ENCODE results near the gene ZDHHC18.

DNA sequence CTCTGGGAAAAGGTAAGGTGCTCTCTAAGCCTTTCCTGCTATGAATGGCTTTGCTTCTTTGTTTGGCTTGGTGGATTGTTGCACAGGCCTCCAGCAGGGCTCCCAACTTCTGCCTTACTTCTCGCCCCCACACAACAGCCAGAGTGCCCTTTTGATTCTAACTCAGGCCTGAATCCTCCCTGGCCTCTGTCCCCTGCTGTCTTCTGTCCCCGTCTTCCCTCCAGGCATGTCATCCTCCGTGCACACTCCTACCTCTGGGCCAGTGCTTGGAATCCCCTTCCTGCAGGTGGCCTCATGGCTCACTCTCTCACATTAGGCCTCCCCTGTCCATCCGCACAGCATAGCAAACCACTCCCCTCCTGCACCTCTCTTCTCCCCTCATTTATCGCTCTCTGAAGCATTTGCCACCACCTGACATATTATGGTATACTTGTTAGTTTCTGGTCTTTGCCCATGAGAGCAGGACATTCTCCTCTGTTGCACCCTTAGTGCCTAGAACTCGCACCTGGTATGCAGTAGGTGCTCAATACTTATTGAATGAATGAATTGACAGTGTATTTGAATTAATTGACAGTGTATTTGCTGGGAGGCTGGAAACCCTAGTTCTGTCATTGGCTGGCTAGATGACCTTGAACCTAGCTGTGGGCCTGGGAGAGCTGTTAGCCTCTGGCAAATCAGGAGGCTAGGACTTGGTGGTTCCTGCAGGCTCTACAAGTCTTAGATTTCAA is 2.9 kb downstream of the ZDHHC18 start:
- TF ChIP-seq, protein P1, sequence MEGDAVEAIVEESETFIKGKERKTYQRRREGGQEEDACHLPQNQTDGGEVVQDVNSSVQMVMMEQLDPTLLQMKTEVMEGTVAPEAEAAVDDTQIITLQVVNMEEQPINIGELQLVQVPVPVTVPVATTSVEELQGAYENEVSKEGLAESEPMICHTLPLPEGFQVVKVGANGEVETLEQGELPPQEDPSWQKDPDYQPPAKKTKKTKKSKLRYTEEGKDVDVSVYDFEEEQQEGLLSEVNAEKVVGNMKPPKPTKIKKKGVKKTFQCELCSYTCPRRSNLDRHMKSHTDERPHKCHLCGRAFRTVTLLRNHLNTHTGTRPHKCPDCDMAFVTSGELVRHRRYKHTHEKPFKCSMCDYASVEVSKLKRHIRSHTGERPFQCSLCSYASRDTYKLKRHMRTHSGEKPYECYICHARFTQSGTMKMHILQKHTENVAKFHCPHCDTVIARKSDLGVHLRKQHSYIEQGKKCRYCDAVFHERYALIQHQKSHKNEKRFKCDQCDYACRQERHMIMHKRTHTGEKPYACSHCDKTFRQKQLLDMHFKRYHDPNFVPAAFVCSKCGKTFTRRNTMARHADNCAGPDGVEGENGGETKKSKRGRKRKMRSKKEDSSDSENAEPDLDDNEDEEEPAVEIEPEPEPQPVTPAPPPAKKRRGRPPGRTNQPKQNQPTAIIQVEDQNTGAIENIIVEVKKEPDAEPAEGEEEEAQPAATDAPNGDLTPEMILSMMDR (conservative IDR thresholded peaks at IDR 0.05; ENCODE audit: low read depth, low read length), result no peak
- no peak for TF ChIP-seq EZH2 (IDR thresholded peaks at IDR 0.05; ENCODE audit: borderline replicate concordance, low read depth, low read length, poor library complexity, severe bottlenecking)
